ENCODE data around the gene CCBE1.
"Not testable (repeated sequence)": the region's sequence is repeated elsewhere in the genome, so short reads cannot be mapped to it uniquely, and the experiment has no call there.

The CCBE1 gene

DNA sequence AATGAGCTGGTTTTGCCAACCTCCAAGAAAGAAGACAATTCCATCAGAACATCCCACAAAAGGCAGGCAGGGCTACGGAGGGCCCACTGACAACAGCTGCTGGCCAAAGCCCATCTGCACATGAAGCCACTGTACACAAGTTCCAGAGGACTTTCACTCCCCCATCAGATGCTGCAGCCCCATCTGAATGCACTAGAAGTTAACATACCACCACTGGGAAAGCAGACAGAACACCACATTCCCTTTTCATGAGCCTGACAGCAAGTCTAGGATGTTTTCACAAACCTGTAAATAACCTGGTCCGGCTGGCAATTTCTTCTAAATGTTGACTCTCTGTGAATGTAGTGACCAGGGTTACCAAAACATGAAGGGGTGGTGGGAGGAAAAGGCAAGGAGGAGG, 41.5 kb downstream of the CCBE1 start:
- DNase-seq (ENCODE audit: low spot score): no peak

DNA sequence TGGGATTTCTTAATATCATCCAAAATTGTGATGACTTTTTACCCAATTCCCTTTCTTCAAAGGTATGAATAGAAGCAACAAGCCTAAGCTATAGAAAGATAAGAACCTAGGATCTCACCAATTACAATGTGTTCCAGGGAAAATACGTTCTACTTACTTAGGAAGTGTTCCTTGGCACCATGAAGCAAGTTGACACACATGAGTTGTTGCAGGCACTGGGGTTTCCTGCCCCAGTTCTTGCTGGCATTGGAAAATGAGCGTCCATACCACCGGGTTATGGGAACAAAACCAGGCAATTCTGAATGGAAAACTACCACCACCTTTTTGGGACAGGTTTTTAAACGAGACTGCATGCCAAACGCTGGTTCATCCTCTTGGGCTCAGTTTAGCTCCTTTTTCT, 46.2 kb downstream of the CCBE1 start:
- DNase-seq (ENCODE audit: low spot score): no peak

DNA sequence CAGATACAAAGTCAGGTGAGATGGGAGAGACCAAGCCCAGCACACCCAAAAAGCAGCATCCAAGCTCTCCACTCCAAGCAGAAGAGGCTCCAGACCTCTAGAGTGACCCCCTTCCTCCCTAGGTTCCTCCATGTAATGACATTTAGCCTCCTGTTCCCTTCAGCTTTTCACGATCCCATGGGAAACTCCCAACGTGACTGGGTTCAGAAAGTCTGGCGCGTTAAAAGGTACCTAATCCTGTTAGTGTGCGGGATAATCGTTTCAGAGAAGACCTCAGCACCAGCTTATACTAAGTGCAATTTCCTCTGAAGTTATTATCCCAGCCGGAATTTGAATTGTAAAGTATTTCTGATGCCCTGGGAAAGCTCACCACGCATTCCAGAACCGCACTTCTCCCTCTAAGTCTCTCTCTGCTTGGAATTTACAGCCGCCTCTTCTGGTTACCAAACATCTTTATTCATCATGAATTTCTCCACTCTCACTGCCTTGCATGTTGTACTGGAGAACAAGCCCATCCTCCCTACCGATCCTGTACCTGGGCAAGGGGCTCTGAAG, 46.9 kb downstream of the CCBE1 start:
- no peak for DNase-seq (ENCODE audit: low spot score)

DNA sequence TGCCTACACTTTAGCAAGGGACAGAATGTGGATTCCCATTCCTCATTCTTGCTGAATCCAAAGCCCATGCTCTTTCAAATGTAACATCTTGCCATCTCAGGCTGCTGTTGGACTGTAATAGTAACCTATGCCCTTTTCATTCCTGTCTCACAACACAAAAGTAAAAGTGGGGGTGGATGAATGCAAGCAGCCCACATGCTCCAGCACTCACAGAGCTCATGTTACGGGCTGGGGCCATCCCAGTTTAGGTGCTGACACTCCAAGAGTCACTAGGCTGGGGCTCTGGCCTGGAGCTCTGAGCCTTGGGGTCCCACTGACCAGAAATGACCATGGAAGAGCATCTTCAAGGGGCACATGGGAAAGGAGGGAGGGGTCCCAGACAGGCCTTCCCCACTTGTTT, 47.6 kb downstream of the CCBE1 start:
- DNase-seq (ENCODE audit: low spot score): no peak

DNA sequence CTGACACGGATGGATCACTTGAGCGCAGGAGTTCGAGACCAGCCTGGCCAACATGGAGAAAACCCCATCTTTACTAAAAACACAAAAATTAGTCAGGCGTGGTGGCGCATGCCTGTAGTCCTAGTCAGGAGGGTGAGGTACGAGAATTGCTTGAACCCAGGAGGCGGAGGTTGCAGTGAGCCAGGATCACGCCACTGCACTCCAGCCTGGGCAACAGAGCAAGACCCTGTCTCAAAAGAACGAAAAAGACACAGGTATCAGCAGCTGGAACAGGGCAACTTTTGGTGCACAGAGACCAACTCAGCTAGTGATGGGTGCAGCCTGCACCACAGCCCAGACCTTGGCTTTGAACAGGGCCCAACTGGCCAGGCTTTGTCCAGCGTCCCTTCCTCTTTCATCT, 48.8 kb downstream of the CCBE1 start:
- not testable (repeated sequence) for DNase-seq (ENCODE audit: low spot score)

DNA sequence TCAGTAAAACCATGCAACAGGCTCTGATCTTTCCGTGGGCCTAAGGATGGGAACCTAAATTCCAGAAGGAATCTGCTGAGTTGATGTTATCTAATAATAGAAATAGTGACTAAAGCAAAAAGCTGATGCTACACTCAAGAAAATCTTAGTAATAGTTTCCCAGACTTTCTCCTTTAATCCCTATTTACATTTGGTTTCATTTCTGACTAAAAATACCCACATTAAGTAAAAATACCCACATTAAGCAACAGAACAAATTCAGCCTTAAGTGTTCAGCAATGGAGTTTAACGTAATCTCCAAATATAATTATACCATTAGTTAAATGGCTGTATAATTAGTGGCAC, 50.3 kb downstream of the CCBE1 start:
- DNase-seq (ENCODE audit: low spot score): no peak

DNA sequence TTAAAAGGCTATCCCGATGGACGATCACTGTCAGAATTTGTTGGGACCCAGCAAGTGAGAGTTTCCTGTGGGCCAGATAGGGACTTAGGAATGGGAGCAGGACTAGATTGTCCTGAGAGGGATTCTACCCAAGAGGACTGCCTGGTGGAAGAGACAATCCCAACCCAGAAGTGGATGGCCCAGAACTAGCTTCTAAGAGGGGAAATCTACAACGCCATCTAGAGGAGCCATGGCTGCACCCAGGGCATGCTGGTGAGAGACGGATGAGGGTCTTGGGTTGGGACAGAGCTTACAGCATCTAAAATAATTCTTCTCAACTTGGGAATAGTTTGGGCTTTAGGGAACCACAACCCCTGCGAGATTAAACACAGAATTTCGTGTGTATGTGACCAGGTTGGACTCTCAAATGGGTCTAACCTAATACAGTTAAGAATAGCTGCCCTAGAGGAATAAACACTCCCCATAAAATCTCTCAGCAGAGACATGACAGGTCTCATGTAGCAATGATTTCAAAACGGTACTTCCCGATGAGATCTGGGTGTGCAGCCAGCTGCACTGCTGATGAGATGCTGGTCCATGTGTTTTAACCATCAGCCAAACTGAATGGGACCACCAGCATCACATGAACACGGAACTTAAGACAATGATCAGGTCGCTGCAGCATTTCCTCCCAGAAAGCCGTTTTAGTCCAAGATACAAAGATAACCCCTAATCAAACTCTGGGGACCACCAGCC, 50.8 kb downstream of the CCBE1 start:
- DNase-seq (ENCODE audit: low spot score): no peak

DNA sequence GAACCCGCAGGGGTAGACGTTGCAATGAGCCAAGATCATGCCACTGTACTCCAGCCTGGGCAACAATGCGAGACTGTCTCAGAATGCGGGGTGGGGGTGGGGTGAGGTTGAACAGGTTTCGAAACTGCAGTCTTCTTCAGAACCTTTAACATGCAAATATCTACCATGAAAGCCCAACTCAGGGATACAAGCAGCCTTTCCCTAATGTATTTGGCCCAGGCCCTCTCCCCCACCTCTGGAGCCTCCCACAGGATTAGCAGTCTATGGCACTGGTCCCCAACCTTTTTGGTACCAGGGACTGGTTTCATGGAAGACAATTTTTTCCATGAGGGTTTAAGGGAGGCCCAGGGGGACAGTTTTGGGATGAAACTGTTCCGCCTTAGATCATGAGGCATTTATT, 53.5 kb downstream of the CCBE1 start:
- no peak for DNase-seq (ENCODE audit: low spot score)

DNA sequence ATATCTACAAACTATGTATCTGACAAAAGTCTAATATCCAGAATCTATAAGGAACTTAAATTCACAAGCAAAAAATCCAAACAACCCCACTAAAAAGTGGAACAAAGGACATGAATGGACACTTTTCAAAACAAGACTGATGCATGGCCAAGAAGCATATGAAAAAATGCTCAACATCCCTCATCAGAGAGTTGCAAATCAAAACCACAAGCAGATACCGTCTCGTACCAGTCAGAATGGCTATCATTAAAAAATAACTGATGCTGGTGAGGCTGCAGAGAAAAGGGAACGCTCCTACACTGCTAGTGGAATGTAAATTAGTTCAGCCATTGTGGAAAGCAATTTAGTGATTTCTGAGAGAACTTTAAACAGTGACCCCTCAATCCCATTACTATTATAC, 56.5 kb downstream of the CCBE1 start:
- DNase-seq (ENCODE audit: low spot score): no peak

DNA sequence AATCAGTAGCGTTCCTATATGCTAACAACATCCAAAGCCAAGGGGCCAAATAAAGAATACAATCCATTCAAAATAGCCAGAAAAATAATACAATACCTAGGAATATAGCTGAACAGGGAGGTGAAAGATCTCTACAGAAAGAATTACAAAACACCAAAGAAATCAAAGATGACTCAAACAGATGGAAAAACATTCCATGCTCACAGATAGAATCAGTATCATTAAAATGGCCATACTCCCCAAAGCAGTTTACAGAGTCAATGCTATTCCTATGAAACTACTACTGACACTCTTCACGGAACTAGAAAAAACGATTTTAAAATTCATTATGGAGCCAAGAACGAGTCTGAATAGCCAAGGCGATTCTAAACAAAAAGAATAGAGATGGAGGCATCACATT, 57.4 kb downstream of the CCBE1 start:
- no peak for DNase-seq (ENCODE audit: low spot score)

DNA sequence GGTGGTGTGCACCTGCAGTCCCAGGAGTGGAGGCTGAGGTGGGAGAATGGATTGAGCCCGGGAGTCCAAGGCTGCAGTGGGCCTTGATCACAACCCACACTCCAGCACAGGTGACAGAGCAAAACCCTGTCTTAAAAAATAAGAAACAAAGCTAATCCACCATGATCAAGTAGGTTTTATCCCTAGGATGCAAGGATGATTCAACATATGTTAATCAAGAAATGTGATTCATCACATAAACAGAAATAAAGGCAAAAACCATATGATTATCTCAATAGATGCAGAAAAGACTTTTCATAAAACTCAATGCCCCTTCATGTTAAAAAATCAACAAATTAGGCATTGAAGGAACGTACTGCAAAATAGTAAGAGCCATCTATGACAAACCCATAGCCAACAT, 58.1 kb downstream of the CCBE1 start:
- DNase-seq (ENCODE audit: low spot score): no peak

DNA sequence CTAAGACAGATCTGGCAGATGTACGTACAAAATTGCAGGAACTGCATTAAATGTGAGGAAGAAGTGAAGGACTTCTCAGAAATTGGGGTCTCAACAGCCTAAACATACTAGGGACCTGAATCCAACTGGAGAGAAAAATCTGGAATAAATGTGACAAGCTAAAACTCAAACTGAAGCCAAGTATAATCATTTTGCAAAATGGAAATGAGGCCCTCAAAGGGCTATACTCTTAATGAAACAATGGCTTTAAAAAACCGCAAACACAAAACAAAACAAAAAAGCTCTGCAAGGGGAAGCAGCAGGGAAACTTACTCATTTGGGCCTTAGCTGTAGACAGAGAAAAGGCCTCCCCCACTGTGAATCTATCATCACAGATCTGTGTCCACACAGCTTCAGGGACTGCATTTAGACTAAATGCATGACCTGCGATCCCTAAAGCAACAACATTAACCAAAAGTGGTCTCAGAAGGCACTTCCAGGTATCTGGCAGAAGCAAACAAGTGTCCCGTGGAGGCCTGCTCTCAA, 63.2 kb downstream of the CCBE1 start:
- no peak for DNase-seq (ENCODE audit: low spot score)

DNA sequence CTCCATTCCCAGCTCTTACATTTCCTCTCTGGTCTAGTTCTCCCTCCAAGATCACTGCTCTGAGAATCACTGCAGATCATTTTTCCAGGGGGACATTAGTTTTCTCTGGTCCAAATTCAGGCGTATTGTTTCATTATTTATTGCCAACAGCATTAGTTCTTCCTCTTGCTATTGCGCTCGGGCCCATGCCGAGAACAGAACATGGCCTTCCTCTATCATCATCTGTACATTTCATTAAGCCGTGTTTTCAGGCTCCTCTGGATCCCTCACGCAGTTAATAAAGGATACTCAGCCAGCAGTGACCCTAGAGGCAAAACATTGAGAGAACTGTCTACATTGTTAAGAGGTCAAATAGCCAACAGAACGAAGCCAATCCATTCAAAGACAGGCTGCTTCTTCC, 63.9 kb downstream of the CCBE1 start:
- DNase-seq (ENCODE audit: low spot score): no peak

DNA sequence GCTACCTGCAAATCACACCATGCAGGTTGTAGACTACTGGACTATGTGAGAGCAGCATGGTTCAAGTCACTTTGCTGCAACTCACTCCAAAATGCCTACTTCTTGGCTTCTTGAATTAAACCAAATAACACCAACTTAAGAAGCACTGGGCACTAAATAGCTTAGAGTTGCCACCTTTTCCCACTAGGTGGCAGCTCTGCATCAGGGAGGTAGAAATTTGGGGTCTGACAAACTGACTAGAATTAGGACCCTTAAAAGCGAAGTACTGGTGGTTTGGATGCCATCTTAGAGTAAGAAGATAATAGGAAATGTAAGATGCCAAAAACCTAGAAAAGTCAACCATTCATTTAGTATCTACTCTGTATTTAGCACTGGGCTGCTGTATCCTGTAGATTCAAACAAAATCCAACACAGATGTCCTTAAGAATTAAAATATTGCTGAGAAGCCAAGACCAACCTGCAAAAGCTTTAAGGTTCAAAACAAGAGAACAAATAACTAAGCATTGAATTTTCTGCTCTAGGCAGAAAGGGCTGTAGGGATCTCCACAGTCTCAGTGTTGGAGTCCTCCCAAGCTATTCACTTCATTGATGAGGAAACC, 65.5 kb downstream of the CCBE1 start:
- DNase-seq (ENCODE audit: low spot score): no peak

DNA sequence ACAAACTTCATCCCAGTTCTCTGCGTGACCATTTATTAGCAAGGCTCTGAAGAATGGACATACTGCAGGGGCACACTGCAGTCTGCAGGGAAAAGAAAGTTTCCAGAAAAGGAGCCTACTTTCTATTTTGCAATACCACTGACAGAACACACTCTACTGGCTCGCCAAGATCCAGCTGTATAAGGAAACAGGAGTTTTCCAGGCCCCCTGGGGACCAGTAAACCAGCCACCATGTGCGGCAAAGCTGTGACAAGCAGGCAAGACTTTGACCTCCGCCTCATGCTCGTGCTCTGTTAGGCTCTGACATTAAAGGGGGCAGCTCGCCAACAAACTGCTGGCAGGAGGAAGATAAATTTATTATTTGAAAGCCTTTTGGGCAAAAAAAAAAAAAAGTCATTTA, 67.3 kb downstream of the CCBE1 start:
- no peak for DNase-seq (ENCODE audit: low spot score)

DNA sequence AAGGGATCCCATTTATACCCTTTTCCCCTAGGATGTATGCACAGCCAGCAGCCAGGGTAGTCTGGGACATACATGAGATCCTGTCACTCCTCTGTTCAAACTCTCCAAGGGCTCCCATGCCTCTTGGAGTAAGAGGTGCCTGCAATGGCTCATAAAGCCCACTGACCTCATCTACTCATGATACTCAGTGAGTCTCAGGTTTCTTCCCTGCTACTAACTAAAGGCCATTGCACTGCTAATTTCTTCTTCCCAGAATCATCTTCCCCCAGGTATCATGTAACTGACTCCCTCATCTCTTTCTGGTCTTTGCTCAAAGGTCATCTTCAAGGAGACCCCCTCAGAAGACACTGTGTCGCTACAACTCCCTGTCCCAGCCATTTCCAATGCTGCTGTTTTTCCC, 68.2 kb downstream of the CCBE1 start:
- DNase-seq (ENCODE audit: low spot score): no peak

DNA sequence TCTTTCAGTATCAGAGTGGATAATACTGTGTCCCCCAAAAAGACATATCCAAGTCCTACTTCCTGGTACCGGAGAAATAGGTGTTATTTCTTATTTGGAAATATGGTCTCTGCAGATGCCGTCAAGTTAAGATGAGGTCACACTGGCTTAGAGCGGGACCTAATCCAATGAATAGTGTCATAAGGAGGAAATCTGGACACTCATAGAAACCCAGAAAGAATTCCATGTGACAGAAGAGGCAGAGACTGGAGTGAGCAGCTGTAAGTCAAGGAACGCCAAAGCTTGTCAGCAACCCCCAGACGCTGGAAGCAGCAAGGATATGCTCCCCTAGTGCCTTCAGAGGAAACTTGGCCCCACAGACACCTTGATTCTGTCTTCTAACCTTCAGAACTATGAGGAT, 69.8 kb downstream of the CCBE1 start:
- no peak for DNase-seq (ENCODE audit: low spot score)

DNA sequence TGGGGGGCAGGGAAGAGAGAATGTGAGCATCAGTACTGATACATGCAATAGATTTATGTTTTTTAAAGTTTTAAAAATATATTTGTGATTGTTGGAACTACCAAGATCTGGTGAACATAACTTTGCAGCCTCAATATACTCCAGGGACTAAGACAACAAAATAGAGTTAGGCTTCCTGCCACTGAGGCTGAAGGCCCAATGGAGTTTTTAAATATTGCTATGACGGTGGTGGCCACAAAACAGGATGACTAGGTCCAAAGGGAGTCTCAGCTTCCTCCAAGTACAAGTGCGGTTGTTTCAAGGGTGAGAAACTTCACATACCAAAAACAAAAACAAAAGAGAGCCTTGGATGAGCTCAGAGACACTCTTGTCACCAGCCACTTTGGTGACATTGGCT, 72.9 kb downstream of the CCBE1 start:
- DNase-seq (ENCODE audit: low spot score): no peak

DNA sequence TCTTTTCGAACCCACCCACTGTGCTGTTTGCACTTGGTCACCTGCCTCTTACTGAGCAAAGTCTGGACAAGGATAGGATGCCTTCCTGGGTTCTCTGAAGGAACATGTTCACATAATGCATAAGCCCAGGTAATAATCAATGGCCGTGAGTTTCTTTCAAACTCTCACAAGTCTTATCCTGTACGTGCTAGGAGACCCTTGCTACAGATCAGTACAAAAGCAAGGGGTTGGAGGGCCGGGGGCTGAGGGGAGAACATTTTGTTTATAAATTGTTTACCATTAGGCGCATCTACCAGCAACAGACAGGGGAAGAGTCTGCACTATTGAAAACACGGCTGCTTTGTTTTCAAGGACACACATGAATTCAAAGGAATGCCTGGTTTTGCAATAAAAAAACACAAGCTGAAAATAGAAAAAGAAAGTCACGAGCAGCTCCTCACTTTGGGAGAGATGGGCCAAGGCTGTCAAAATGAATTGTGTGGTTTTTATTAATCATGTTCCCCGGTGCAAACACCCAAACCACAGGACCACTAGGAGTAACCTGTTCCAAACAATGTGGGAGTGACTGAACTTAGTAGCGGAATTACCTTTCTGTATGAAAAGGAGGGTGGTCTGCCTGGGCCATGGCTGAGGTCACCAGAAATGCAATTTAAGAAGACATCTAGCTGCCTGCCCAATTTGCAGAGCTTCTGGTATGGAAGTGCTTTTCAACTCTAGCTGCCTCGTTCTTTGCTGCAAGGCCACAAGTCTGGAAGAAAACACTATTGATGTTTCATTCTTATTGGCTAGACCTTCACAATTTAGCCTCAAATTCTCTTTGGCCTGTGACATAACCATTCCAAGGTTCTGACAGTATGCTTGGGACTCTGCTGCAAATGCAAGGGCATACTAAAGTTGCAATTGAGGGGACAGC, 73.5 kb downstream of the CCBE1 start:
- no peak for DNase-seq (ENCODE audit: low spot score)

DNA sequence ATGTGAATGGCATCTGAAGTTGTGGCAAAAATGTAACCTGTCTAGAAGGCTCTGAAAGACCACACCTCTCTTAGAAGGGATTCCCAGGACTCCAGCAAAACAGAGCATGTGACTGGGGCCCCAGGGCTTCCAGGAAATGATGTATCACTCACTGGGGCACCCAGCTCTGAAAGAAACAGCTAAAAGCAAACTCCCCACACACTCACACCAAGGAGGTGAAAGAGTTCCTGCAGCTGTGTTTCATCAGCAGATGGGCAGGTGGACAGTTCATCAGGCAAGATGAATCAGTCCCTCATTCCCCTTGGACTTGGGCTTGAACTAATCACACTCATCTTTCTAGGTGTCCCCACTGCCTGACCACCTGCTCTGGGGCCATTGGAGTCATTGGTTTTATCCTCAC, 76.2 kb downstream of the CCBE1 start:
- DNase-seq (ENCODE audit: low spot score): no peak

DNA sequence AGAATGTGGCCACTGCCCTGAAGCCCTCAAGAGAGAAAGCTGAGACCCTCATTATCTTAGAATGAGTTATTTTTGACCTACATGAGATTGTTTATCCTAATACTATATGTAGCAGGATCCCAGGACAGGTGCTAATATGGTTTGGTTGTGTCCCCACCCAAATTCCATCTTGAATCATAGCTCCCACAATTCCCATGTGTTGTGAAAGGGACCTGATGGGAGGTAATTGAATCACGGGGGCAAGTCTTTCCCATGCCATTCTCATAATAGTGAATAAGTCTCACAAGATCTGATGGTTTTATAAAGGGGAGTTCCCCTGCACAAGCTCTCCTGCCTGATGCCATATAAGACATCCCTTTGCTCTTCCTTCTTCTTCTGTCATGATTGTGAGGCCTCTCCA, 76.8 kb downstream of the CCBE1 start:
- no peak for DNase-seq (ENCODE audit: low spot score)

DNA sequence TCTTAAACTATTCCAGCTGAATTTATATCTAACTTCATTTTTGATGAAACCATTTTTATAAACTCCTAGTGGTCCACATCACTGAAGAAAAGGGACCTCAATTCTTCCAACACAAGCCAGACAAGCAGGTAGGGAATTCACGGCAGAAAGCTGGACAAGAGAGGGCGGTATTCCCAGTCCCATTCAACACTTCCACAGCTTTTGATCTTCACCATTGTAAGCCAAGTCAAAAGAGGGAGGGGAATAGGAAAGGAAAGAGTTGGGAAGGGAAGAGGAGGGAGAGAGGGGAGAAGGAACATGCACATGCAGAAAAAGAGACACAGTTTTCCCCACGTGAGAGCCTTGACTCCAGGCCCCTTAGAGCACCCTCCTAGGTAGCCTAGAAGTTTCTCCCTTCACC, 77.4 kb downstream of the CCBE1 start:
- no peak for DNase-seq (ENCODE audit: low spot score)

DNA sequence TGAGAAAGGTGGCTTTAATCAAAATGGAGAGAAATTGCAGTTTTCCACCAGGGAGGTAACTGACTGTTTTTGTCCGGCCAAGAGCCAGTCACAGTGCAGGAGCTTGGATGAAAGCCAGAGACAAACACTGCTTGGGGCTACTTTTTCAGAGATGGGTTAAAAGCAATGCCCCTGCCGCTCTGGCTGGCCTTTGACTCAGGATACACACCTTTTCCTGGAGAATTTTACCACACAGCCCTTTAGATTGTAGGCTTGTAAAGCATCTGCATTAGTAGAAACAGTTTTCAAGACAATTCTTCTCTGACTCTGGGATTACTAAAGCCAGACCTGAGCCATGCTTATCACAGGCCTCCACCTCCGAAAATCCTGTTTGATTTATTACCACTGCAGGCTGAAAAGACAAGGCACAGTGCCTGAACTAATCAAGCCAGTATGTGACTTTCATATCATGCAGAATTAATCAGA, 79.7 kb downstream of the CCBE1 start:
- no peak for DNase-seq (ENCODE audit: low spot score)
